Uterus (tissue), 2 donors: ENCODE measurements around the gene EXTL2.

ENCODE experiments used
- CTCF ChIP-seq, 4 experiments: fragments of 200-600 bp in 2 of 4; fragments of 450-650 bp in 2 of 4; sonication (generic) in 2 of 4; IDR thresholded peaks; one replicate each; pipeline ENCODE4 v1.5.1; 2016 to 2019; ENCODE audit warnings: antibody characterized with exemption in 4 of 4, mild to moderate bottlenecking in 2 of 4, moderate library complexity in 1 of 4
- POLR2A ChIP-seq, 2 donors: fragments of 450-650 bp; IDR thresholded peaks; one replicate each; pipeline ENCODE4 v1.6.1; 2016; ENCODE audit warnings: antibody characterized with exemption in 2 of 2, mild to moderate bottlenecking in 1 of 2, moderate library complexity in 1 of 2

GRCh38 chr1:100928128-100928527, 33.5 kb upstream of the EXTL2 start:
- TF ChIP-seq POLR2A (IDR thresholded peaks at IDR 0.05) (no peak), CTCF (IDR thresholded peaks at IDR 0.05) (no peak)
